Heart left ventricle (tissue), 13 donors: ENCODE results near the gene PCDHB7.

ENCODE experiments used
- CTCF ChIP-seq, 12 donors: fragments of 200-600 bp; sonication (generic) in 4 of 12; IDR thresholded peaks; one replicate each; pipeline versions ENCODE4 v1.5.0 to v1.8.0; 2018 to 2022; ENCODE audit warnings: antibody characterized with exemption in 12 of 12, mild to moderate bottlenecking in 5 of 12
- POLR2A ChIP-seq, 2 donors: fragments of 450-650 bp; IDR thresholded peaks; one replicate each; pipeline ENCODE4 v1.6.1; 2017; ENCODE audit warnings: antibody characterized with exemption in 2 of 2, mild to moderate bottlenecking in 2 of 2, moderate library complexity in 2 of 2
- donor health status: ischemic (EF 13 %, LVEDD 7.1; RV severe dilation, severe dysfunction).
- donor health status: DM: no; HTN: yes; CAD: no.
- donor health status: DM: no; HTN: no; CAD: no.
- donor health status: ischemic (EF 25% LVEDD 6.9; RV normal size, moderate dysfunction).
- donor health status: ischemic (EF 25% LVEDD 5.7; RV mildly dilated, moderate dysfunction).
- donor health status: ischemic (EF 35%, LVEDD 5.7; RV mildly dilated, moderate dysfunction).
- donor health status: nonischemic (EF 11% LVEDD 7.7; RV severe dilation, severe dysfunction).
- donor health status: DM: yes; HTN: yes; CAD: no.
- donor health status: PGD.
- donor health status: ischemic (EF 29% LVEDD 5.4; RV normal size, mild dysfunction).
- donor health status: nonischemic (EF 23%, LVEDD 6.1; RV moderate dilation, normal function).

- no peak for TF ChIP-seq POLR2A (IDR thresholded peaks at IDR 0.05)
- TF ChIP-seq CTCF (IDR thresholded peaks at IDR 0.05) = no peak
These were observed 23.9 kb downstream of the PCDHB7 start for GRCh38 chr5:141196363-141196762.
